ENCODE data around the gene SLC25A33.
"Not testable (repeated sequence)": the region's sequence is repeated elsewhere in the genome, so short reads cannot be mapped to it uniquely, and the experiment has no call there.

SLC25A33 gene

DNA sequence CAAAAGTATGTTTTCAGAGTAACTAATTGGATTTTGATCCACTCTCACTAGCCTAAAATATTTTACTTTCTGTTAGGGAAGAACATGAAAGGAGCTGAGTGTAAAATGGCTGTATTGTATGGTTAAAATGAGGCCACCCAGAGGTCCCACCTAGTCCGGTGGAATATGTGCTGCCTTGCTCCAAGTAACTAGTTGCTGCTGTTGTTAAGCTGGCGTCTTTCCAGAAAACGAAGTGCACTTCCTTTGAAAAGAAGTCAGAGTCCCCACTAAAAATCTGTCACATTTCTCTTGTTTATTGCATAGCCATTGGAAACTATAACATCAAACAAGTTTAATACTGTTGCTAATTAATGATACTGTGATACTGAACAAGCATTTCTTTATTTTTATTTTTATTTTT lies 3.2 kb downstream of the SLC25A33 start:
- 0 out of 2 replicates have a peak, but pooled peaks cover 4% of the 10 kb centered on the region for H3K36me3 ChIP-seq (ENCODE audit: insufficient read depth, low read length)
- WGBS: 95% methylated on average over 3 of the region's 3 CpGs
- peaks cover 9% of the 10 kb centered on the region for H3K27me3 ChIP-seq (ENCODE audit: insufficient read depth, low read length)
- H3K9me3 ChIP-seq (ENCODE audit: insufficient read depth, low read depth, low read length): no peaks in the 10 kb centered on the region
- H3K27ac ChIP-seq (ENCODE audit: low read depth, low read length): no peak overlapping the region
- peaks cover 14% of the 10 kb centered on the region; the same call in 1 of the 2 replicates for H3K4me1 ChIP-seq (ENCODE audit: insufficient read depth, low read length)
- H3K4me3 ChIP-seq (ENCODE audit: low read length): no peak overlapping the region
- H3K9ac ChIP-seq (ENCODE audit: low read depth, low read length): no peak overlapping the region

DNA sequence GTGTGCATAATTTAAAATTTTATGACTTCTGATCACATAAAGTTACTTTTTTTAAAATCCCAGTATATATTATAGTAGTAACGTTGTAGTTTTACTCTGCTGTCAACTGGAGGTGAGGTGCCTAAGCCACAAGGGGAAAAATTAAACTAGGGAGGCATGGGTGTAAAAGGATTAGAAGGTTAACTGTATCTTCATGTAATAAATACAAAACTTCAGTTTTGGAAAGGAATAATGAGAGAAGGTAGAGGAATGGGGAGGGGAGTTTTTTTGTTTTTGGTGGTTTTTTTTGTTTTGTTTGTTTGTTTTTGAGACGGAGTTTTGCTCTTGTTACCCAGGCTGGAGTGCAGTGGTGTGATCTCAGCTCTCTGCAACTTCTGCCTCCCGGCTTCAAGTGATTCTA lies 5.7 kb downstream of the SLC25A33 start:
- 95% methylated on average over 2 of the region's 3 CpGs for WGBS
- H3K9ac ChIP-seq (ENCODE audit: low read depth, low read length): no peak overlapping the region

DNA sequence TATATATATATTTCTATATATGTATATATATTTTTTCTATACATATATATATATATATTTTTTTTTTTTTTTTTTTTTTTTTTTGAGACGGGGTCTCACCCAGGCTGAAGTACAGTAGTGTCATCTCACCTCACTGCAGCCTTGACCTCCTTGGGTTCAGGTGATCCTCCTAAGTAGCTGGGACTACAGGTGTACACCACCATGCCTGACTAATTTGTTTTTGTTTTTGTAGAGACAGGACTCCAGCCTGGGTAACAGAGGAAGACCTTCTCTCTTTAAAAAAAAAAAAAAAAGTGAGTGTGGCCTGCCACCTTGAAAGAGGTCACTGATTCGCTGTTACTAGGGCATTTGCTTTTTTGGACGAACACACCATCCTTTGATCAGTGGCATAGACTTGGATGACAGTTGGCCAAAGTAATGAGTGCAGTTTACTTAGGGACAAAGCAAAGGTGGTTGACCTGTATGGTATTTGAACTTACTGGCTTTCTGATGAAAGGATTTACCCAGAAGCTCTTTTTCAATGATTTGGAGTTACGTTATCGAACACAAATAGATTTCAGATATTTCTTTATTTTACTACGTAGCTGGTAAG lies 10.8 kb downstream of the SLC25A33 start:
- Histone ChIP-seq H3K9ac (ENCODE audit: low read depth, low read length) (no peak overlapping the region), H3K27me3 (ENCODE audit: insufficient read depth, low read length) (no peaks in the 10 kb centered on the region), H3K27ac (ENCODE audit: low read depth, low read length) (no peak overlapping the region), H3K4me1 (ENCODE audit: insufficient read depth, low read length) (no peaks in the 10 kb centered on the region), H3K36me3 (ENCODE audit: insufficient read depth, low read length) (peaks cover 16% of the 10 kb centered on the region), H3K4me3 (ENCODE audit: low read length) (no peak overlapping the region), H3K9me3 (ENCODE audit: insufficient read depth, low read depth, low read length) (no peaks in the 10 kb centered on the region)
- WGBS: 94% methylated on average over 6 of the region's 6 CpGs

More for the DNA sequence above, 5.7 kb downstream of the SLC25A33 start:
- Histone ChIP-seq H3K9me3 (ENCODE audit: insufficient read depth, low read depth, low read length) (no peaks in the 10 kb centered on the region), H3K27me3 (ENCODE audit: insufficient read depth, low read length) (peaks cover 9% of the 10 kb centered on the region), H3K36me3 (ENCODE audit: insufficient read depth, low read length) (0 out of 2 replicates have a peak, but pooled peaks cover 4% of the 10 kb centered on the region), H3K4me1 (ENCODE audit: insufficient read depth, low read length) (0 out of 2 replicates have a peak, but pooled peaks cover 7% of the 10 kb centered on the region), H3K27ac (ENCODE audit: low read depth, low read length) (no peak overlapping the region), H3K4me3 (ENCODE audit: low read length) (no peak overlapping the region)

DNA sequence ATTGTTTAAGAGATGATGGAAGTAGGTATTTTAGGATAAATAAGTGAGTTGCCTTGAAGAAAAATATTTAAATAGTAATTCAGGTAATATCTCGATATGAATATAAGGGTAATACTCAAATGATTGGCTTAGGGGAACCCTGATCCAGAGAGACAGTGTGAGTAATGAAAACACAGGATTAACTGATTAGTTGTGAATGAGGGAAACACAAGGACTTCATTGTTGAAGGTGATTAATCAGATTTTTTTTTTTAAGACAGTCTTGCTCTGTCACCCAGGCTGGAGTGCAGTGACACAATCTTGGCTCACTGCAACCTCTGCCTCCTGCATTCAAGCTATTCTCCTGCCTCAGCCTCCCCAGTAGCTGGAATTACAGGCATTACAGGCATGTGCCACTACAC lies 12.7 kb downstream of the SLC25A33 start:
- 94% methylated on average over 1 of the region's 1 CpG for WGBS
- H3K27ac ChIP-seq (ENCODE audit: low read depth, low read length): no peak overlapping the region

DNA sequence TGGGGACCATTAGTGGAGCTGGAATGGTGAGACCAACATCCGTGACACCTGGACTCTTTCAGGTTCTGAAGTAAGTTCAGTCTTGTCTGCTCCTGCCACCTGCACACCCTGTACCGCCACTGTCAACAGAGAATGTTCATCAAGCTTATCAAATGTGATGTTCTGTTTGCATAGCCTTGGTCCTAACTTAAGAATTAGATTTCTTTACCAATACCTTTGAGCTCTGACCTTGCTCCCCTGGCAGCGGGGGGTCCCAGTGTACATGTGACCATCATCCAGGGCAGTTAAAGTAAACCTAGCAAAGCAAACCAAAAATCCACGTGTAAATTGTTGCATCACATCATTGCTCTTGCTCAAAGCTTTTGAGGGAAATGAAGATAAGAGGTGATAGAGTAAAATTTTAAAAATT lies 14.5 kb downstream of the SLC25A33 start:
- H3K36me3 ChIP-seq (ENCODE audit: insufficient read depth, low read length): peaks cover 52% of the 10 kb centered on the region
- no peak overlapping the region for H3K27ac ChIP-seq (ENCODE audit: low read depth, low read length)
- H3K4me1 ChIP-seq (ENCODE audit: insufficient read depth, low read length): no peaks in the 10 kb centered on the region
- no peaks in the 10 kb centered on the region for H3K9me3 ChIP-seq (ENCODE audit: insufficient read depth, low read depth, low read length)
- no peak overlapping the region for H3K4me3 ChIP-seq (ENCODE audit: low read length)
- WGBS: 96% methylated on average over 4 of the region's 4 CpGs
- no peak overlapping the region for H3K9ac ChIP-seq (ENCODE audit: low read depth, low read length)
- peaks cover 26% of the 10 kb centered on the region for H3K27me3 ChIP-seq (ENCODE audit: insufficient read depth, low read length)

More for the DNA sequence above, 12.7 kb downstream of the SLC25A33 start:
- Histone ChIP-seq H3K27me3 (ENCODE audit: insufficient read depth, low read length) (peaks cover 8% of the 10 kb centered on the region; the same call in 1 of the 2 replicates), H3K9me3 (ENCODE audit: insufficient read depth, low read depth, low read length) (no peaks in the 10 kb centered on the region), H3K36me3 (ENCODE audit: insufficient read depth, low read length) (peaks cover 35% of the 10 kb centered on the region), H3K9ac (ENCODE audit: low read depth, low read length) (no peak overlapping the region), H3K4me3 (ENCODE audit: low read length) (no peak overlapping the region), H3K4me1 (ENCODE audit: insufficient read depth, low read length) (no peaks in the 10 kb centered on the region)

DNA sequence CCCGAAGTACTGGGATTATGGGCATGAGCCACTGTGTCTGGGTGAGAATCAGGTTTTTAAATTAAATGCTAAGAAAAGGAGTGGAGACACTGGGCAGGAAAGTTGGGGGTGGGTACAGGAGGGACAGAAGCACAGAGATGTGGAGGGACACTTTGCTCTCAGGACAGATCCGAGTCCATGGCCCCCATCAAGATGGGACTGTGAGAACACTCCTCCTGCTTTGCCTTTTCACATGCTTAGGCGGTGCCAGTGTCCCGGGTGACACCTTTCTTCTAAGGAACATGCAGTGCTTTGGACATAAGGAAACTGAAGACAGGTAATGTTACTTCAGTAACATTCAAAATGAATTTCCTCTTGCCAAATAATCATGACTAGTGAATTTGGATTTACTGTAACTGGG lies 16.7 kb downstream of the SLC25A33 start:
- Histone ChIP-seq H3K4me1 (ENCODE audit: insufficient read depth, low read length) (no peaks in the 10 kb centered on the region), H3K9me3 (ENCODE audit: insufficient read depth, low read depth, low read length) (no peaks in the 10 kb centered on the region), H3K27ac (ENCODE audit: low read depth, low read length) (no peak overlapping the region), H3K27me3 (ENCODE audit: insufficient read depth, low read length) (peaks cover 44% of the 10 kb centered on the region), H3K36me3 (ENCODE audit: insufficient read depth, low read length) (peaks cover 50% of the 10 kb centered on the region), H3K4me3 (ENCODE audit: low read length) (no peak overlapping the region), H3K9ac (ENCODE audit: low read depth, low read length) (no peak overlapping the region)
- WGBS: 96% methylated on average over 4 of the region's 4 CpGs

DNA sequence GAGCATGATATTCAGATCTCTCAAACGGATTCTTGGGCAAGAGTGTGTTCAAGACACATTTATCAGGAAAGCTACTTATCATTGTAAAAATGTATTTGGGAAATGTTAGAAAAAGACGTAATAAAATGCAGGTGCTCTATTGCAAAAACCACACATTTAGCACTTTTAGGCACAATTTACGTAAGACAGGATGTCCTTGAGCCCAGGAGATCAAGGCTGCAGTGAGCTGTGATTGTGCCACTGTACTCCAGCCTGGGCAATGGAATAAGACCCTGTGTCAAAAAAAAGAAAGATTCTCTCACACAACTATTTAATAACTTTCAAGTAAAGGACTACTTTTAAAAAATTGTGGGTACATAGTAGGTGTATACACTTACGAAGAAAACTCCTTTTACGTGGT lies 18.4 kb downstream of the SLC25A33 start:
- H3K9ac ChIP-seq (ENCODE audit: low read depth, low read length): no peak overlapping the region
- no peak overlapping the region for H3K27ac ChIP-seq (ENCODE audit: low read depth, low read length)
- H3K9me3 ChIP-seq (ENCODE audit: insufficient read depth, low read depth, low read length): no peaks in the 10 kb centered on the region
- H3K4me3 ChIP-seq (ENCODE audit: low read length): no peak overlapping the region
- 98% methylated on average over 5 of the region's 5 CpGs for WGBS
- H3K27me3 ChIP-seq (ENCODE audit: insufficient read depth, low read length): peaks cover 53% of the 10 kb centered on the region
- no peaks in the 10 kb centered on the region for H3K4me1 ChIP-seq (ENCODE audit: insufficient read depth, low read length)
- peaks cover 50% of the 10 kb centered on the region for H3K36me3 ChIP-seq (ENCODE audit: insufficient read depth, low read length)

DNA sequence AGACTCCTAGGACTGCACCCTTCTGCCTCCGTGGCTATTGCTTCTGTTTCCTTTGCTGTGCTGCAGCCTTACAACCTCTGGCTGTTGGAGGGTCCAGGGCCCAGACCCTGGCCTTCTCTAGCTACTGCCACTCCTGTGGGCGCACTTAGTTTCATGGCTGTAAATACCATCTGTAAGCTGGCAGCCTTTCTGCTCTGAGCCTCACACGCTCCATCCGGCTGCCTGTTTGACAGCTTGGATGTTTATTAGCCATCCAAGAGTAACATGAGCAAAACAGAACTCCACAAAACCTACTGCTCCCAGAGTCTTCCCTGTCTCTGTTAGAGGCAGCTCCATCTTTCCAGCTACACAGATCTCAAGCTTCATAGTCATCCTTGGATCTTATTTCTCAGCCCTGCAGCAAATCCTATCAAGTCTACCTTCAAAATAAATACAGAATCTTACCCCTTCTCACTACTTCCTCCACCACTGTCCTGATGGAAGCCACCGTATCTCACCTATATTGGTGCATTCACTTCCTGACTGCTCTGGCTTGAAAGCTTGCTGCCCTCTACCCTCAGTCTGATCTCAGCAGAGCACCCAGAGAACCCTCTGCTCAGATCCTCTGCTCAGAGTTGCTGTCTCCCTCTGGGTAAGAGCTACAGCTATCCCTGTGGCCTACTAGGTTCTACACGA lies 19.1 kb downstream of the SLC25A33 start:
- Histone ChIP-seq H3K36me3 (ENCODE audit: insufficient read depth, low read length) (peaks cover 49% of the 10 kb centered on the region), H3K9me3 (ENCODE audit: insufficient read depth, low read depth, low read length) (no peaks in the 10 kb centered on the region), H3K27ac (ENCODE audit: low read depth, low read length) (no peak overlapping the region), H3K9ac (ENCODE audit: low read depth, low read length) (no peak overlapping the region), H3K4me1 (ENCODE audit: insufficient read depth, low read length) (no peaks in the 10 kb centered on the region), H3K27me3 (ENCODE audit: insufficient read depth, low read length) (peaks cover 53% of the 10 kb centered on the region), H3K4me3 (ENCODE audit: low read length) (no peak overlapping the region)
- 89% methylated on average over 6 of the region's 6 CpGs for WGBS

DNA sequence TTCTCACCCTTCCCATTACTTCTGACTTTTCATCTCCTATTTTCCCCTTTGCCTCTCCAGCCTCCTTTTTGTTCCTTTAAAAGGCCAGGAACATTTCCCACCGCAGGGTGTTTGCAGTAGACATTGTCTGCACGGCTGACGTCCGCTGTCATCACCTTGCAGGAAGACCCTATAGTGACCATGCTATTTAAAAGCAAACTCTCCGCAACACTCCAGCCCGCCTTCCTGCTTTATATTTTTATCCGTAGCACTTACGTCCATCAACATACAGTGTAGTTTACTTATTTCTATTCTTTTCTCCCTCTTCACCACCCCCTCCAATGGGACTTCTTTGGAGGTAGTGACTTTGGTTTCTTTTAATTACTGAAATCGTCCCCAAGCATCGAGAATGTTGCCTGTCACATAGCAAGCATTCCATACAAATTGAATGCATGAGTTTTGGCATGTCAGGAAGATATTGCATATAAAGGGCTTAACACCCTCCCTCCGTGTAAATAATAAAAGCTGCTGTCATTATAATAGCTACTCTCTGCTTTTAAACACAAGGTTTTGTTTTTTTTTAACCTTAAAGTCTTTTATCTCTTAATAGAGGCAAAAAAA lies 19.8 kb downstream of the SLC25A33 start:
- Histone ChIP-seq H3K9me3 (ENCODE audit: insufficient read depth, low read depth, low read length) (no peaks in the 10 kb centered on the region), H3K36me3 (ENCODE audit: insufficient read depth, low read length) (peaks cover 48% of the 10 kb centered on the region), H3K9ac (ENCODE audit: low read depth, low read length) (no peak overlapping the region), H3K4me3 (ENCODE audit: low read length) (no peak overlapping the region), H3K27ac (ENCODE audit: low read depth, low read length) (no peak overlapping the region), H3K4me1 (ENCODE audit: insufficient read depth, low read length) (no peaks in the 10 kb centered on the region), H3K27me3 (ENCODE audit: insufficient read depth, low read length) (peaks cover 53% of the 10 kb centered on the region)
- WGBS: 89% methylated on average over 10 of the region's 11 CpGs

DNA sequence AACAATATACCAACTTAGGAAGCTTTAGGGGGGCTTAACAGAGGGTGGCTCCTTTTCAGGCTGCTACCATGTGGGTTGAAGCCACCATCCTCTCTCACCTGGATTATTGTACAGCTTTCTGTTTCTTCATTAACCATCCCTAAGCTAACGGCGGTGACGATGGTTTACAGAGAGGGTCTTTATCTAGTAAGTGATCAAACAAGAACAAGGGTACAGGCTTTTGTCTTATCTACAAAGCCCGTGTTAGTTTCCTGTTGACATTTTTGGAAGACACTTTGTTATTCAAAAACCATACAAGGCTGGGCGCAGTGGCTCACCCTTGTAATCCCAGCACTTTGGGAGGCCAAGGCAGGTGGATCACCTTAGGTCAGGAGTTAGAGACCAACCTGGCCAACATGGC lies 20.4 kb downstream of the SLC25A33 start:
- Histone ChIP-seq H3K27ac (ENCODE audit: low read depth, low read length) (no peak overlapping the region), H3K36me3 (ENCODE audit: insufficient read depth, low read length) (peaks cover 47% of the 10 kb centered on the region), H3K4me3 (ENCODE audit: low read length) (no peak overlapping the region), H3K9ac (ENCODE audit: low read depth, low read length) (no peak overlapping the region), H3K4me1 (ENCODE audit: insufficient read depth, low read length) (no peaks in the 10 kb centered on the region), H3K9me3 (ENCODE audit: insufficient read depth, low read depth, low read length) (no peaks in the 10 kb centered on the region), H3K27me3 (ENCODE audit: insufficient read depth, low read length) (peaks cover 53% of the 10 kb centered on the region)
- 69% methylated on average over 5 of the region's 5 CpGs for WGBS

DNA sequence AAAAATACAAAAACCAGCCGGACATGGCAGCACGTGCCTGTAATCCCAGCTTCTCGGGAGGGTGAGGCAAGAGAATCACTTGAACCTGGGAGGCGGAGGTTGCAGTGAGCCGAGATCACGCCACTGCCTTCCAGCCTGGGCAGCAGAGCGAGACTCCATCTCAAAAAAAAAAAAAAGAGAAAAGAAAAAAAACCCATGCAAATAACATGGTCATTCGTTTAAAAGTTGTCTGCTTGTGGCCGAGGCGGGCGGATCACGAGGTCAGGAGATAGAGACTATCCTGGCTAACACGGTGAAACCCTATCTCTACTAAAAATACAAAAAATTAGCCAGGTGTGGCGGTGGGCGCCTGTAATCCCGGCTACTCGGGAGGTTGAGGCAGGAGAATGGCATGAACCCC lies 20.8 kb downstream of the SLC25A33 start:
- not testable (repeated sequence) for H3K27ac ChIP-seq (ENCODE audit: low read depth, low read length); H3K4me1 ChIP-seq (ENCODE audit: insufficient read depth, low read length); H3K9me3 ChIP-seq (ENCODE audit: insufficient read depth, low read depth, low read length); H3K4me3 ChIP-seq (ENCODE audit: low read length); H3K9ac ChIP-seq (ENCODE audit: low read depth, low read length)
- peaks cover 53% of the 10 kb centered on the region for H3K27me3 ChIP-seq (ENCODE audit: insufficient read depth, low read length)
- peaks cover 44% of the 10 kb centered on the region for H3K36me3 ChIP-seq (ENCODE audit: insufficient read depth, low read length)
- 92% methylated on average over 17 of the region's 17 CpGs for WGBS

Data from HUES64 (cell line).